ENCODE measurements around the gene KRT33B.

GRCh38 chr17:41390411-41390938 lies 20.9 kb upstream of the KRT33B start:
- TF ChIP-seq EZH2 (optimal IDR thresholded peaks at IDR 0.05; ENCODE audit: low read depth, low read length) (no peak), CTCF (IDR thresholded peaks at IDR 0.05; ENCODE audit: low read length) (no peak), EZH2phosphoT487 (IDR thresholded peaks at IDR 0.05; ENCODE audit: low read length) (no peak)
